OCI-LY3 (cell line): ENCODE measurements around the gene SGIP1.
A peak's percentile ranks its signal among the peaks of the same experiment; 100 is the strongest.

Experiments
- CTCF ChIP-seq: fragments of 200-600, 300-600 bp; sonication (generic); IDR thresholded peaks from 2 replicates; pipeline ENCODE4 v1.5.1; 2014; ENCODE audit warnings: antibody characterized with exemption, low read length, low read depth
- EZH2phosphoT487 ChIP-seq: fragments of 200-600 bp; shearing (Covaris generic); IDR thresholded peaks from 2 replicates; pipeline ENCODE4 v1.6.1; 2018; ENCODE audit warnings: antibody characterized with exemption, mixed run types, low read depth

- TF ChIP-seq CTCF (peak; percentile 70), EZH2phosphoT487 (no peak)
Observed at GRCh38 chr1:66764994-66765578, 231.1 kb downstream of the SGIP1 start.
